LNCaP clone FGC (cell line): ENCODE data around the gene ERFL.

ENCODE experiments used
- DNase-seq: peaks from one replicate; pipeline ENCODE4 v3.0.0-alpha.2; 2011; ENCODE audit warnings: low read depth
- H3K4me3 ChIP-seq: 2 replicates; pipeline ENCODE4 v1.5.1; 2011; ENCODE audit warnings: mild to moderate bottlenecking, low read depth, low read length, control low read depth
- CTCF ChIP-seq: IDR thresholded peaks from 2 replicates; pipeline ENCODE4 v1.5.1; 2012; ENCODE audit warnings: mild to moderate bottlenecking; ENCODE audit not compliant: control insufficient read depth, insufficient read depth; ENCODE audit errors: extremely low read depth

Gene ERFL

GRCh38 chr19:41921577-41922576, 6.4 kb downstream of the ERFL start:
- H3K4me3 ChIP-seq = no peak overlapping the region
- no peak for TF ChIP-seq CTCF
- DNase-seq = no peak

- no peak for TF ChIP-seq CTCF
- no peak for DNase-seq
- H3K4me3 ChIP-seq = no peak overlapping the region
Measured at GRCh38 chr19:41920882-41921576, 7.2 kb downstream of the ERFL start.

GRCh38 chr19:41919948-41920712, 8.1 kb downstream of the ERFL start:
- H3K4me3 ChIP-seq = no peak overlapping the region
- TF ChIP-seq CTCF = no peak
- no peak for DNase-seq

GRCh38 chr19:41918653-41919244, 9.5 kb downstream of the ERFL start:
- TF ChIP-seq CTCF = no peak
- no peak for DNase-seq
- H3K4me3 ChIP-seq = no peak overlapping the region

GRCh38 chr19:41918095-41918494, 10.2 kb downstream of the ERFL start:
- no peak for TF ChIP-seq CTCF
- no peak for DNase-seq
- no peak overlapping the region for H3K4me3 ChIP-seq

- TF ChIP-seq CTCF = no peak
- H3K4me3 ChIP-seq = no peak overlapping the region
- DNase-seq = no peak
Measured at GRCh38 chr19:41917676-41918075, 10.6 kb downstream of the ERFL start.
